SKM-1 (cell line): ENCODE data around the gene NAGA.
"Not testable (repeated sequence)": the region's sequence is repeated elsewhere in the genome, so short reads cannot be mapped to it uniquely, and the experiment has no call there.

Source experiments
- DNase-seq: peaks from one replicate; lab custom pipeline; 2025; ENCODE audit not compliant: unreplicated experiment; lab: John Stamatoyannopoulos, UW

The NAGA gene

DNA sequence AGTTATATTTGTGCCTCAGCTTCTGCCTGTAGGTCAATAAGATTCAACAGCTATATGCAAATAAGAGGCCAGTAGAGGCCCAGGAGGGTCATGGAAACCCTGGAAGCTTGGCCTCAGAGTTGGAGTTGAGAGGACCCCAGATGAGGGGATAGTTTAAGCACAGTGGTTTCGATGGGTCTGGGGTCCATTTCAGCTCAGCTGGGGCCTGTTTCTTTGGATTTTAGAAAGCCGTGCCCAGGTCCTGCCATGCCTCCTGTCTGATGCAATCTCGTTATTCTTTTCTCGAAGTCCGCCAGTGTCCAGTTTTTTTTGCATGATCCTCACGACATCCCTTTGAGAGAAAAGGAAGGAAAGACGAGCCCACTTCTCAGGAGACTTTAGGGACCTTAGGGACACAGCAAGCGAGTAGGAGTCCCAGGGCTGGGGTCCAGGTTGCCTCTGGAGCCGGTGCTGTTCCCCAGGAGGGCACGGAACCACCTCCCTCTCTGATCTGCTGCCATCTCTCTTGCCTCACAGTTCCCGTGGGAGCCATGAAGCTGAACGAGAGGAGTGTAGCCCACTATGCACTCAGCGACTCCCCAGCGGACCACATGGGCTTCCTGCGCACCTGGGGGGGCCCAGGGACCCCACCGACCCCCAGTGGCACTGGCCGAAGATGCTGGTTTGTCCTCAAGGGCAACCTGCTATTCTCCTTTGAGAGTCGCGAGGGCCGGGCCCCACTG lies 6.3 kb upstream of the NAGA start:
- no peak for DNase-seq

DNA sequence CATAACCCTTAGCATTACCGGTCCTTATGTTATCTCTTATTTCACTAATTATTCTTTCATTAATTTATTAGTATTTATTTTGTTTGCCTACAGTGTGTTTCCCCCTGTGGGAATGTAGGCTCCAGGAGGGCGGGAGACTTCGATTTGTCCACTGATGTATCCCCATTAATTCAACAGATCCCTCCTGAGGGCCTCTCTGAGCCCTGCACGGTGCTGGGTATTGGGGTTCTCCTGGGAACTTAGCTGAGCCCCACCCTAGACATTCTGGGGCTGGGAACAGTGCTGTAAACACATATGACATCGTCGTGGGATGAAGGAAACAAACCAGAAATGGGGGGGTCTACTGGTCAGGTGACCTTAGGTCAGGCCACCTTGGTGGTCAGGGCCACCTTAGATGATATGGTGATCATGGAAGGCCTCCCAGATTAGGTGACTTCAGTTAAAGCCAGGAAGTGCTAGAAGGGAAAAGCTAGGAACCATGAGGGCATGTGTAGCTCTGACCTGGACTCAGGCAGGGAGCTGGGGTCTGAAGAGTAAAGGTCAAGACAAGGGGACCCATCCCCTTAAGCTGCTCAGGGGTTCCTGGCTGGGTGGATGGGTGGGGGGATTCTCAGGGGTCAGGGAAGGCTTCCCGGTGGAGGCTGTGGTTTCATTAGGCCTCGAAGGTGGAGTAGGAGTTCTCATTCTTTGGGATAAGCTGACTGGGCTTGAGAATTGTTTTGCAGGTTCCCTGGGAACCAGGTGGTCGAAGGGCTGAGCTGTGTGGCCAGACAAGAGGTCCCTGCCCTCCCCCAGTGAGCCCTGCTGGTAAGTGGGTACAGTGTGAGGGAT lies 4.4 kb upstream of the NAGA start:
- DNase-seq = no peak

DNA sequence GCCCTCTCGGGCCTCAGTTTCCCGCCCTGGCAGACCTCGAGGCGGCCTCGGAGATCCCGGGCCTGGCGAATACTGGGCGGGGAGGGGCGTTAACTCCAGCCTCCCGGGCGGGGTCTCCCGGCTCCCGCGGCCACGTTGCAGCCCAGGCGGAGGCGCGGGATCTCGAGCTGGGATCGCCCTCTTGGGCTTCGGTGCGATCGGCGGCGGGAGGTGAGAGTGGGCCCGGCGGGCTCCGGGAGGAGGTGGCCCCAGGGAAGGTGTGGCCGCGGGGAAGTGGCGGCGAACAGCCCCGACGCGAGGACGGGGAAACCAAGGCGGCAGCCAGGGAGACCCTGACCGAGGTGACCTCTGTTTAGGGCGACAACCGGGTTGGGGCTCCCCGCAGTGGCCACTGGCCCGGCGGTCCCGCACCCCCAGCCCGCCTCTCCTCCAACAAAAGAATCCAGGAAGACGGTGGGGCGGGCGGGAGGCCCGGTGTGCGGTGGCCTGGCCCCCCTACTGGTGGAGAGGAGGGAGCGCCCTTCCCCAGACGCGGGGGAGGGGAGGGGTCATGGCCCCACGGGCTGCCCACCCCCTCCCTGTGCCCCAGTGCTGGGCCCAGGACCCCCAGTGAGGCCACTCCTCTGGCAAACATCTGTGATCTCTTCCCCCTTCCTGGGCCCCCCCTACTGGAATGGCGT lies 3.7 kb upstream of the NAGA start, which contains the start of gene PHETA2:
Gene PHETA2 (plus strand): TSS at position 117 of the 680 bp plus-strand sequence. CDS start 3,046 bp downstream, outside the sequence.
- DNase-seq = no peak

DNA sequence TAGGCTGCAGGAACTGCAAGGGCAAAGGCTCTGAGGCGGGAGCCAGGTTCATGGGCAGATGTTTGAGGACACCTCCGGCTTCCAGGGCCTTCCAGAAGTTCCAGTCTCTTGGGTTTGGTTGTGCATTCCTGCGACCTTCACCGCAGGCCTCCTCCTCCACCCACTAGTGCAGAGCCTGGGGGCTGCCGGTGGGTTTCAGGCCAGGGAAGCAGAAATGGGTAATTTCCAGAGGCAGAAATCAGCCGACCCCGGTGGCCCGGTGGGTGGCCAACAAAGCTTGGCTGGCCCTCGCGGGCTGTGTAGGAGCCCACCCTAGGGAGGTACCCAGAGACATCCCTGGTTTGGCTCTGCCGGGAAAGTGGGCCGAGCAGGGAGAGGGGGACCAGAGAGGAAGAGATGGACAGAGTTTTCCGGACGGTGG lies 3.0 kb upstream of the NAGA start:
- DNase-seq = no peak

DNA sequence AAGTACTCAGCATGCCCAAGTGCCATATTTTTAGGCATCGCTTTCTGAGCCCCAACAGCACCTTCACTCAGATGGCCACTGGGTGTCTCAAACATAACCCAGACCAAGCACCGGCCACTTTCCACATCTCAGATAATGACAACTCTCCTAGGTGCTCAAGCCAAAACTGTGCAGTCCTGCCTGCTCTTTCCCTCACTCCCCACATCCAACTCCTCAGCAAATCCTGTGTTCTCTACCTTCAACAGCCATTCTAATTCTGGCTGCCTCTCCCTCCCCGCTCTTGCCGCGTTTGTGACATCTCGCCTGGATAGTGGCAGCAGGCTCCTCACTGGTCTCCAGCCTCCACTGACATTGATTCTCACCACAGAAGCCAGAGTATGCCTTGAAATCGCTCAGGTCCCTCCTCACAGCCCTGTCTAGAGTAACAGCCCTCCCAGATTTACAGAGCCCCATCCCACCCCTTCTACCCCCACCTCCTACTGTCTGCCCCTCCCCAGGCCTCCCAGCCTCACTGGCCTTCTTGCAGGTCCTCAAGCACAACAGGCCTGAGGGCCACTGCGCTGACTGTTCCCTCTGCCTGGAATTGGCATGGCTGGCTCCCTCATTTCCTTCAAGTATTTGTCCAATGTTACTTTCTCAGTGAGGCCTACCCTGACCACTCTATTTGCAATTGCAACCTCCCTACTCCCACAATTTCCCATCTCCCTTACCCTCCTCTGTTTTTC lies 2.2 kb upstream of the NAGA start:
- DNase-seq = no peak

DNA sequence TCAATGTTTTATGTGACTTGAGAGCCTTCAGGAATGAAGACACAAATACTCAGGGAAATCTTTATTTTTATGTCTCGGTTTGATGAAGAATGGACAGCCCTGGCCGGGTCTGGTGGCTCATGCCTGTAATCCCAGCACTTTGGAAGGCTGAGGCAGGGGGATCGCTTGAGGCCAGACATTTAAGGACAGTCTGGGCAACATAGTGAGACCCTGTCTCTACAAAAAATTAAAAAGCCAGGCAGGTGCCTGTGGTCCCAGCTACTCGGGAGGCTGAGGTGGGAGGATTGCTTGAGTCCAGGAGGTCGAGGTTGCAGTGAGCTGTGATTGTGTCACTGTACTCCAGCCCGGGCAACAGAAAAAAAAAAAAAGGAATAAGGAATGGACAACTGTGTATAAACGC lies 896 bp upstream of the NAGA start:
- DNase-seq = not testable (repeated sequence)

DNA sequence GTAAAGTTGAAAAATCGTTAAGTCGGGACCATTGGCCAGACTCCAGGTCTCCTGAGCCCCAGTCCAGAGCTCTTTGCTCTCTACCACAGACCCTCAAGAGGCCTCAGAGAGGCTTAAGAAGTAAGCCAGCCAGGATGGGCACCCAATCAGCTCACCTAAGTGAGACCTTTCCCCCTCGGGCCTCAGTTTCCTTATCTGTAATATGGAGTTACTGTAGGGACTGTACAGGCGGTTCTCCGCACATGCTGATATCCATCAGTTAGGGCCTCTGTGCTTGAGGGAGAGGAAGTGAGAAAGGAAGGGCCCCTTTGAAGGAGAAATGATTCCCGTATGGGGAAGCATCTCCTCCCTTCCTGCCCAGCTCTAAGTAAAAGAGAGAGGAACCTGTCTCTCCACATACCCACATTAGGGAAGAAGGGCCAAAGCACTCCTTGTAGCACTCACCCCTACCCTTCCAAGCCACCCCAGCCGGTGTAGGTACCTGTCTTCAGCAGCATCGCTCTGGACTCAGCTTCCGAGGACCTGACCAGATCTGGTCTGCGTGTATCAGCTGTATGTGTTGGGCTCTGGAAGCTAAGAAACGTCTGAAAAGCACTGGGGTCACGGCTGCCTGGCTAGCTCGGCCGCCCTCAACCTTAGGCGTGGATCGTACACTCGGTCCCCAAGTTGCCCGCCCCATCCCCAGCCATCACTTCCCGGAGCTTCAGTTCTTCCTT lies 653 bp downstream of the NAGA start:
- peak; percentile 52 for DNase-seq

DNA sequence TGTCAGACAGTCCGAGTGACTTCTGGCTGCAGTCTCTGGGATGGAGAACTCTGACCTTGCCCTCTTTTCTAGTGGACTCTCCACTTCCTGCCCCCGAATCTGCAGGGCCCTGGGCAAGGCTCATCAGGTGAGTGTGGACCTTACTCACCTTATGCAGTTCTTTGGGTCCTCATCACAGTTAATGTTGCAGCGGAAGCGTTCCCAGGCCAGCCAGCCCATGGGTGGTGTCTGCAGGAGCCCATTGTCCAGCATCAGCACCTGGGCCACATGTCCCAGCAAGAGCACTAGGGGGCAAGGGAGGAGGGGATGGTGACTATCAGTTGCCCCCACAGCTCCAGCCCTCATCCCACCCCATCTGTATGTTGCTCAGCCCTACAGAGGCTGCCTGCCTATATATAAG lies 2.3 kb downstream of the NAGA start:
- DNase-seq = no peak

DNA sequence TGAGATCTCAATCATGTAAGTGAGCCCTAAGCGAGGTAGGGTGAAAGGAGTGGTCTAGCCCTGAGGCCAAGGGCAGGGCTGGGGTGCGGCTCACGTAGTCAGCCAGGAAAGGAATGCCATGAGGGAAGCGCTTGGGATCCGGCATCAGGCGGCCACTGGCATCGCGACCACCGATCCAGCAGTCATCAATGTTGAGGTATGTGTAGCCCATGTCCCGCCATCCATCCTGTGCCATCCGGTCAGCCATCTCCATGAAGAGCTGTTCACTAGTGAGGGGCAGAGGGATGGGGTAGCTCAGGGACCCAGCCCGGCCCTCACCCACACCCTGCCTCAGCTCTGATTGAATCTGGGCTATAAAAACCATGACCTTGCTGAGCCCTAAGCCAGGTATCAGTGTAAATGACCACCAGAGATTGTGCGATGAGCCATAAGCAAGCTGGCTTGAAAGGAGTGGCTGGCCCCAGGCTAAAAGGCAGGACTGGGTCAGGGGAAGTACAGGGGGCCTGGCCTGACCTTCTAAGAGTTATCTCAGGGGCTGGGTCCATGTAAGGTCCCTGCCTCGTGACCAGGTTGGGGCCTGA lies 2.9 kb downstream of the NAGA start:
- DNase-seq = no peak

DNA sequence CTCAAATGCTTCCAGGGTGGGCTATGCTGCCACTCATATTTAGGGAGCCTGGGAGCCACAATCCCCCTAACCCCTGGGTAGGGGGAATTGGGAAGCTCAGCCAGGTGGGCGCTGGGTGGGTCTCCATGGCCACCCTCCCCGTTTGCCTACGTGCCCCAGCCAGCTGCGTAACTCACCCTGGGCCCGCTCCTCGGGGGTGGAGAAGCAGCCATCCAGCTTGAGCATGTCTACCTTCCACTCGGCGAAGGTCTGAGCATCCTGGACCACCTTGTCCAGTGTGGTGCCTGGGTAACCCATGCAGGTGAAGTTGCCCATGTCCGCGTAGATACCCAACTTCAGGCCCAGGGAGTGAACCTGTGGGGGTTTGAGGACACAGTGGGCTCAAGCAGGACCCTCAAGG lies 3.7 kb downstream of the NAGA start:
- DNase-seq = no peak

DNA sequence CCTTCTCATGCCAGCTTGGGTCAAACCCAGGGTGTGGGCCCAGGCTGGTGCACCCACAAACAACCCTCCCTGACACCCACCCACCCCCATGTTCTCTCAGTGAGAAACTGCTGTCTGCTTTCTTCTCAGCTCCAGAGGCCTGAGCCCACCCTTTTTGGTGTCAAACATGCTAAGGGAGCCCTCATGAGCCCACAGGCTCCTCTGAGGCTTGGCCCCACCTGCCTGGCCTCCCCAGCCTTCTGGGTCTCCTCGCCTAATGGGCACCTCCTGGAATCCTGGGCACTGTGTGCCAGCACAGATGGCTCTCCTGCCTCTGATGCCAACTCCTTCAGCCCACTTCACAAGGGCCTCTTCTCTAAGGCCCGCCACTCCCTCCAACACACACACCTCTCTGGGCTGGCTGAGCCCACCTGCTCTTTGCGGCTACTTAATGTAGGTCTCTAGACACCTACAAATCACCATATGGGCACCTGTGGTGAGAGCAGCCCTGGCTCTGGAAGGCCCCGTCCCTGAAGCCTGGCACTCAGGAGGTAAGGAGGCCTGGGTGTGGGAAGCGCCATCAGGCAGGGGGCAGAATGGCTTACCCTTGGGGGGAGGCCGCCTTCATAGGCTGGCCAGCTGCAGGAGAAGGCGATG lies 4.4 kb downstream of the NAGA start:
- DNase-seq = no peak

DNA sequence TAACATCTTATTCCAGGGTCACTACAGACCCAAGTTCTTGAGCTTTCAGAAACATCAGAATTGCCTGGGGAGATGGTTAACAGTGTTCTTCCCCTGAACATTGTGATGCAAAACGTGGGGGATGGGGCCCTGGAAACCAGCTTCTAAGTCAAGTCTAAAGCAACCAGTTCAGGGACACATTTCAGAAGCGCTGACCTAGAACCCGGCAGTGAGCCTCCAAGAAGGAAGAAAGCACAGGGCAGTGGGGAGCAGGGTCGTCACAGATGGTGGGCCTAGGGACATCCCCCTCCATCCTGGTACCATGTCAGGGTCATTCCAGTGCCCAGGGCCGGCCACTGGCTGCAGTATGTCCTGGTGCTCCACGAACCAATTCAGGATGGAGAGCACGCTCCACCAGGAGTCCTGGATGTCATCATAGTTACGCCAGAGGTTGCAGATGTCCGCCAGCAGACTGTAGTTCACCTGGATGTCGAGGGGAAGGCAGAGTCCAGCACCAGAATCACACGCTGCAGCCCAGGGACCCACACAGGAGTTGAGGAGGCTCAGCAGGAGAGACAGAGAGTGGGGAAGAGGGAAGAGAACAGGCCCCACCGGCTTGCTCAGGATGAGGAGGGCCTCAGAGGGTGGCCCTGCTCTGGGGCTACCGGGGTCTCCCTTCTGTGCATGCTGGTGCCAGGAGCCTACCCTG lies 5.0 kb downstream of the NAGA start:
- no peak for DNase-seq

DNA sequence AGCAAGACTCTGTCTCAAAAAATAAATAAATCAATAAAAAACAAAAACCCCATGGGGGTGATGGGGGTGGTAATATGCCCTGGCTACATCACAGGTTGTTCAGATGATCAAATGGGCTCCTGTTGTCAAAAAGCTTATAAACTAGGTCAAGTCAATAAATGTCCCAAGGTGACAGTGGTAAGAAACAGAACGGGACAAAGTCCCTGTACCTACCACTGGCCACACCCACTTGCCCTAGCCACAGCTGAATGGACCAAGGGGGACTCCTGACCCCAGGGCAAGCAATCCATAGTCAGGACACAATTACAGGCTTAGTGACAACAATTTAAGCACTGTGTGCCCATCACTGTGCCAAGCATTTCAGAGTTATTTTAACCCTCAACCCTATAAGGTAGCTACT lies 6.0 kb downstream of the NAGA start:
- no peak for DNase-seq

DNA sequence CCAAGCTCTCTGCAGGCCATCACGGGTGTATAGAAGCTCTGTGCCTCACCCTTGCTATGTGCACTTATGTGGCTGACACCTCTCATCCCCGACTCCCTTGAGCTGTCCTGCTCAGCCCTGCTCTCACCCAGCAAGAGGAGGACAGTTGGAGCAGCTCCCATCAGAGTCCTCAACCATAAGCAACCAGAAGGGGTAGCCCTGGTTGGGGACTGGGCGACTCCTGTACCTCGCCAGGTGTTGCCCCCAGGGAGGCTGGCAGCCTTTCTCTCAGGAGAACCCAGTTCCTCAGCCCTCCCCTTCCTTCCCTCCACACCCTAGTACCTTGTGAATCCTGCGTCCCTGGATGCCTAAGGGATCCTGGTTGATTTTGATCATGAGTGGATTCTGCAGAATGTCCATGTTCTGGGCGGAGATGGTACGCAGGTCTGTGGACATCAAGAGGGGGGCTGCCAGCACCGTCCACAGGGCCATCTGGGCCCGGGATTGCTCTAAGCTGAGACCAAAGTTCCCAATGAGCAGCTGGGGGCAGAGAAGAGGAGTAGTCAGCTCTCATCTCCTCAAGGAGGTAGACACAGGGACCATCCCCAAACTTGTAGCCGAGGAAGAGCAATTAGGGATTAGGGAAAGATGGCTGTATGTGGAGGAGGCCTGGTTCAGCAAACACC lies 8.0 kb downstream of the NAGA start:
- DNase-seq = no peak

DNA sequence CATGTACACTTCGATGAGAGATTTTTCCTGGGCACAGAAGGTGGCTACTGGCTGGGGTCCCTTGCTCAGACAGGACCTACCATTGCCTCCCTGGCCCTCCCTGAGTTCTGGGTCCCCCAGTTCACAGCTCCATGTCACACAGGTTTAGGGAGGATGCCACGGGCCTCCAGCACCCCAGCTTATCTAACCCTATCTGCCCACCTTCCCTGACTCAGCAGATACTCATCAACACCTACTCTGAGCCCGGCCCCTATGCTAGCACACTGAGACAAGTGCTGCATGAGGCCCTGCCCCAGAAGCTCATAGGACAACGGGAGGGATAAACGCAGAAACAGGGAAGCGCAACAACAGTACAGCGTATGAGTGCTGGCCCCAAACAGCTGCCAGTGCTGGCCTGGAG lies 9.6 kb downstream of the NAGA start:
- no peak for DNase-seq

DNA sequence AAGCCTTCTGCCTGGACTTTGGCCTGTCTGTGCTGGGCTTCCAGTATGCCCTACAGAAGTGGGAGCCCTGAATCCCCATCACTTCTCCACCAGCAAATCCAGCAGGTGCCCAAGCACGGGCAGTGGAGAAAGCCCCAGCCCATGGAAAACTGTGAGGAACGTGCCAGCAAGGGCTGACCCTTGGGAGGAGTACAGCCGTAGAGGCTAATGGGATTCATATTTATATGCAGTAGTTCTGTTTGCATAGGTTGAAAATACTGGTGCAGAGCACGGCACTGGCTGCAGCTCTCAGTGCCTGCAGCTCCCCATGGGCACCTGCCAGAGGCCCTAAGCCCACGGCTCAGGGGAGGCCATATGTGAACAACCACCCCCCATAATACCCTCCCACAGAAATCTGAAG lies 10.1 kb downstream of the NAGA start:
- no peak for DNase-seq

DNA sequence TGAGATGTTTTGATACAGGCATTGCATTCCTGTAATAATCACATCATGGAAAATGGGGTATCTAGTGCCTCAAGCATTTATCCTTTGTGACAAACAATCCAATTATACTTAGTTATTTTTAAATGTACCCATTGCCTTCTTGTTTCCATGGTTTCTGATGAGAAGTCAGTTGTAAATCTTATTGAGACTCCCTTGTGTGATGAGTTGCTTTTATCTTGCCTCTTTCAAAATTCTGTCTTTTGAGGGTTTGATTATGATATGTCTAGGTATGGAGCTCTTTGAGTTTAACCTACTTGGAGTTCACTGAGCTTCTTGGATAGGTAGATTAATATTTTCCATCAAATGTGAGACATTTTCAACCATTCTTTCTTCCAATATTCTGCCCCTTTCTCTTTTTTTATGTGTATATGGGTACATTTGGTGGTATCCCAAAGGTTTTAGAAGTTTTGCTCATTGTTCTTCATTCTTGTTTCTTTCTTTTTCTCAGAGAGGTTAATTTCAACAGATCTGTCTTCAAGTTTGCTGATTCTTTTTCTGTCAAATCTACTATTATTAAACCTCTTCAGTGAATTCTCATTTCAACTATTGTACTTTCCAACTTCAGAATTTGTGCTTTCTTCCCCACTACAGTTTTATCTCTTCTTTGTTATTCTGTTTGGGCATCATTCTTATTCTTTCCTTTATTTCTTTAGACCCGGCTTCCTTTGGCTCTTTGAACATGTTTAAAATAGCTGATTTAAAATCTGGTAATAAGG lies 13.7 kb downstream of the NAGA start:
- DNase-seq = no peak

DNA sequence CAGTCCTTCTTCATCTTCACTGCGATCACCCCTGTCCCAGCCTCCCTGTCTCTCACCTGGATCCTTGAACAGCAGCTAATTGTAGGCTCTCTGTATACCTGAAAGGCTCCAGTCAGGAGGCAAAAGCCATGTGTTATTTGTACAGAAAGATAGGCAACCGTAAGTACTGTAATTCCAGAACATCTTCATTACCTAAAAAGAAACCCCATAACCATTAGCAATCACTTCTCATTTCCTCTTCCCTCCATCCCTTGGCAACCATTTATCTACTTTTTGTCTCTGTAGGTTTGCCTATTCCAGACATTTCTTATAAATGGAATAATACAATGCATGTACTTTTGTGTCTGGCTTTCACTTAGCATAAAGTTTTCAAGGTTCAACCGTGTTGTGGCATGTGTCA lies 17.8 kb downstream of the NAGA start:
- no peak for DNase-seq
